Peyer's patch (tissue), 4 donors: ENCODE data around the gene WDR75.

Experiments used
- POLR2A ChIP-seq, 2 donors: fragments of 450-650 bp; IDR thresholded peaks; one replicate each; pipeline ENCODE4 v1.5.1; 2017; ENCODE audit warnings: antibody characterized with exemption in 2 of 2, mild to moderate bottlenecking in 2 of 2, moderate library complexity in 2 of 2
- TF ChIP-seq, protein P1 (sequence below), 6 experiments: fragments of 450-650 bp in 4 of 6; fragments of 200-600 bp in 2 of 6; sonication (generic) in 1 of 6; IDR thresholded peaks; one replicate each; pipeline ENCODE4 v1.5.1; 2017 to 2019; ENCODE audit warnings: antibody characterized with exemption in 6 of 6, mild to moderate bottlenecking in 3 of 6, moderate library complexity in 1 of 6

GRCh38 chr2:189483980-189484740 lies 42.9 kb downstream of the WDR75 start:
- TF ChIP-seq POLR2A (IDR thresholded peaks at IDR 0.05) = no peak
- TF ChIP-seq, protein P1, sequence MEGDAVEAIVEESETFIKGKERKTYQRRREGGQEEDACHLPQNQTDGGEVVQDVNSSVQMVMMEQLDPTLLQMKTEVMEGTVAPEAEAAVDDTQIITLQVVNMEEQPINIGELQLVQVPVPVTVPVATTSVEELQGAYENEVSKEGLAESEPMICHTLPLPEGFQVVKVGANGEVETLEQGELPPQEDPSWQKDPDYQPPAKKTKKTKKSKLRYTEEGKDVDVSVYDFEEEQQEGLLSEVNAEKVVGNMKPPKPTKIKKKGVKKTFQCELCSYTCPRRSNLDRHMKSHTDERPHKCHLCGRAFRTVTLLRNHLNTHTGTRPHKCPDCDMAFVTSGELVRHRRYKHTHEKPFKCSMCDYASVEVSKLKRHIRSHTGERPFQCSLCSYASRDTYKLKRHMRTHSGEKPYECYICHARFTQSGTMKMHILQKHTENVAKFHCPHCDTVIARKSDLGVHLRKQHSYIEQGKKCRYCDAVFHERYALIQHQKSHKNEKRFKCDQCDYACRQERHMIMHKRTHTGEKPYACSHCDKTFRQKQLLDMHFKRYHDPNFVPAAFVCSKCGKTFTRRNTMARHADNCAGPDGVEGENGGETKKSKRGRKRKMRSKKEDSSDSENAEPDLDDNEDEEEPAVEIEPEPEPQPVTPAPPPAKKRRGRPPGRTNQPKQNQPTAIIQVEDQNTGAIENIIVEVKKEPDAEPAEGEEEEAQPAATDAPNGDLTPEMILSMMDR (IDR thresholded peaks at IDR 0.05) = no peak
